Femur (tissue), 1 donor: ENCODE data around the gene FAXDC2.
"Not testable (repeated sequence)": the region's sequence is repeated elsewhere in the genome, so short reads cannot be mapped to it uniquely, and the experiment has no call there.

Experiments used
- DNase-seq: peaks from one replicate; pipeline ENCODE4 v3.0.0-alpha.2; 2017

FAXDC2 gene

GRCh38 chr5:154860765-154861164 lies 10.4 kb upstream of the FAXDC2 start:
- no peak for DNase-seq

- DNase-seq: peak; percentile 31
Observed at GRCh38 chr5:154860123-154860522, 9.7 kb upstream of the FAXDC2 start.

GRCh38 chr5:154858972-154859871 lies 8.8 kb upstream of the FAXDC2 start:
- no peak for DNase-seq

- peak; percentile 98 for DNase-seq
Observed at GRCh38 chr5:154858297-154858971, 8.0 kb upstream of the FAXDC2 start, which contains the start of gene CNOT8. Gene CNOT8 (plus strand): TSS chr5:154858627. CDS start chr5:154863279, 4,652 bp downstream.

- peak; percentile 98 for DNase-seq
Observed at GRCh38 chr5:154857530-154858296, 7.3 kb upstream of the FAXDC2 start.

GRCh38 chr5:154851351-154851750 lies 948 bp upstream of the FAXDC2 start:
- DNase-seq: no peak

- no peak for DNase-seq
Observed at GRCh38 chr5:154849791-154850201, 607 bp downstream of the FAXDC2 start.

GRCh38 chr5:154849264-154849785 lies 1.1 kb downstream of the FAXDC2 start:
- DNase-seq: no peak

- no peak for DNase-seq
Observed at GRCh38 chr5:154844809-154845208, 5.6 kb downstream of the FAXDC2 start.

GRCh38 chr5:154842689-154843530 lies 7.5 kb downstream of the FAXDC2 start:
- DNase-seq: no peak

GRCh38 chr5:154841273-154841661 lies 9.1 kb downstream of the FAXDC2 start:
- no peak for DNase-seq

- no peak for DNase-seq
Observed at GRCh38 chr5:154840435-154841272, 9.7 kb downstream of the FAXDC2 start.

- no peak for DNase-seq
Observed at GRCh38 chr5:154837009-154837901, 13.1 kb downstream of the FAXDC2 start.

GRCh38 chr5:154836225-154836624 lies 14.2 kb downstream of the FAXDC2 start:
- DNase-seq: no peak

GRCh38 chr5:154835701-154836052 lies 14.7 kb downstream of the FAXDC2 start:
- not testable (repeated sequence) for DNase-seq

- DNase-seq: no peak
Observed at GRCh38 chr5:154834053-154834452, 16.4 kb downstream of the FAXDC2 start.

GRCh38 chr5:154832804-154833203 lies 17.6 kb downstream of the FAXDC2 start:
- DNase-seq: not testable (repeated sequence)

GRCh38 chr5:154831451-154831850 lies 19.0 kb downstream of the FAXDC2 start:
- no peak for DNase-seq

- DNase-seq: no peak
Observed at GRCh38 chr5:154830596-154830995, 19.8 kb downstream of the FAXDC2 start.

GRCh38 chr5:154830219-154830595 lies 20.2 kb downstream of the FAXDC2 start:
- no peak for DNase-seq
